GM19372 (cell line): Measurements from ENCODE around the gene FERMT2.

Source experiments
- ATAC-seq: cut with Tn5 transposase; IDR thresholded peaks from one replicate; pipeline ENCODE4 v1.9.1; 2021; ENCODE audit warnings: mild to moderate bottlenecking, low read depth, moderate library complexity; ENCODE audit not compliant: unreplicated experiment

FERMT2 gene

DNA sequence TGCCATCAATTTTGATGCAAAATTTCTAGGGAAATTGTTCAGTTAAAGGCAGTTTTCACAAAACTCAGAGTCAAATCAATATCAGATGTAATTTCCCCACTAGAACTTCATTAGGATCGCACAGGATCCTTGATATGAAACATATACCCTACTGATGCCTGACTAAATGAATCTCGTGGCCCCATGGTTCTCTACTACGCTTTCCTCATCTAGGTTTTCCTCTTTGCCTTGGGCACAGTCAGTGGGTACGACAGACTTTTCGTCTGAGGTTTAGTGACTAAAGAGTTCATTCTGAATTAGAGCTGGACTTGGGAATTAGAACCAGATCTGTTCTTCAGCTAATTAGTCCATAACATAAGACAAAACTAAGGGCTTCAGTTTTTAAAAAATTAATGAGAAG, 117.0 kb downstream of the FERMT2 start:
- no peak for ATAC-seq

DNA sequence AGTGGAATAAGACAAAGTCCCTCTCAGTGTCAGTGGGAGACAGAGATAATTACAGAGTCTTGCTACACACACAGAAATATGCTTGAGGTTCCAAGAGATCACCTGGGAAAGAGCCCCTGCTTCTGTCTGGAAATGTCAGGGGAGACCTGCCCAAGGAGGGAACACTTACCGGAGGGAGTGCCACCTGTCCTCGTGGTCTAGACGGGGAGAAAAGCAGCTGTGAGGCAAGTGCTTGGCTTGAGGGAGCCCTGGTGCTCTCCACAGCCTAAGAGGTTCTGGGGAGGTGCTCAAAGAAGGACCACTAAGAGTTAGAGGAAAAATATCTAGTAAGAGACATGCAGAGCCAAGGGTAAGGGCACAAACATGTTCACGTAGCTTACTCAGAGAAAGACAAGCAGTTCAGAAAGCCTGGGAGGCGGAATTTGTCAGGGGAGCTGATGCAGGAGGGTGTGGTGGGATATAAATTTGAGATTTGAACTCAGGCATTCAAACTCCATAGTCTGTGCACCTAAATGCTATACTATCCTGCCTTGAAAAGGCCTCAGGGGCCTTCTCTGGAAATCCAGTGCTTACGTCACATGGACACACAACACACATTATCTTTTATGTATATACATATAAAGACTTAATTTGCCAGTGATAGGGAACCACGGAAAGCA, 121.2 kb downstream of the FERMT2 start:
- no peak for ATAC-seq

DNA sequence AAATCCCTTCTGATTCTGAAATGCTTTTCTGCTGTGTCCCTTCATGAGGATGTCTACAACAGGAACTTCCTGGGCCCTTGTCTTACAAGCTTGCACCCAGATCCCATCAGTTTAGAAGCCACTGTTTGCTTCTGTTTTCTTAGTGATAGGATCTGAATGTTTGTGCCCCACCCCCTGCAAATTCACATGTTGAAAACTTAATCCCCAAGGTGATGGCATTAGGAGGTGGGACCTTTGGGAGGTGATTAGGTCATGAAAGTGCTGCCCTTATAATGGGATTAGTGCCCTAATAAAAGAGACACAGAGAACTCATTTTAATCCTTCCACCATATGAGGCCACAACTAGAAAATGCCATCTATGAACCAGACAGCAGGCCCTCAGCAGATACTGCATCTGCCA, 123.4 kb downstream of the FERMT2 start:
- ATAC-seq = no peak

DNA sequence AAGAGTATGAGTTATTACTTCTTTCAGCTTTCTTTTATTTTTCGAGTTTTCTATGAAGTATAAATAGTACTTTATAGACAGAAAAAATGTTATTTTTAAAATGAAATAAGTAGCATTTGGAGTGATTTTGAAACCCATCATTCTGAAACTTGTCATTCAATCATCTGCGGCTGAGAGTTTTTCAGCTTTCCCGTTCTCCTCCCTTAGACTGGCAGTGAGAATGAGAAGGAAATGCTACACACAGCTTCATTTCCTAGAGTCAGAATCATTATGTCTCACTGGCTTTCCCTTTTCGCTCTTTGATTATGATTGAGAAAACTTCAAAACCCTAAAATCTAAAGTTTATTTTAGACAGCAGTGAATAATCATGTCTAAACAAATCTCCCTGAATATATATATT, 125.8 kb downstream of the FERMT2 start:
- no peak for ATAC-seq

DNA sequence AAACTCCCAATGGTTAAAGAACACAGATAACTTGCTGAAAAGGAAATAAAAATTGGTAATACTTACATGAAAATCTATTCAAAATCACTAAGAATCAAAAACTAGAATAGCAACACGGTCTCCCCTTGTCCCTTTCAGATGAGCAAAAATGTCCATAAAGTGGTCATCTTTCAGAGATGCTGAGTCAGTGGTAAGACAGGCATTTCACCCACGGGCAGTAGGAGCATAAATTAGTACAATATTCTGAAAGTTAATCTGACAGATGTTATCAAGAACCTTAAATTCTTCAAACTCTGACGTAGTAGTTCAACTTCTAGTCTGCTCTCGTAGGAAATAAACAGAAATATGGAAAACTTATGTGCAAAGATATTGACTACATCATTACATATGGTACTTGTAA, 126.4 kb downstream of the FERMT2 start:
- ATAC-seq = no peak

DNA sequence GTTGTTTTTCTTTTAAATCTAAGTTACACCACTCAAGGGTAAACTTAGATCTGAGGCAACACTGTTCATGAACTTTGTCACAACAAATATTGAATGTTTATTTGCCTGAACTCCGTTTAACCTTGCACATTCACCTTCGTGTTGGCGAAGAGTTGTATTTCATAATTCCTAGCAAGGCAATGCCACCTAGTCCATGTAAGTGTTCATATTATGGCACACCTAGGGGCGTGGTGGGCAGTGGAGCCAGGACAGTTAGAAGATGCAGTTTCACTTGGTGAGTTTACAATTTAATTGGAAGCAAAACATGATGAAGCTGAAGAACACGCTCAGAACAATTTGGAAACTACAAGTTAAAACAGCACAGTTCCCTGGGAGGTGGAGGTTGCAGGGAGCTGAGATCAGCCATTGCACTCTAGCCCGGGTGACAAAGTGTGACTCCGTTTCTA, 129.0 kb downstream of the FERMT2 start:
- ATAC-seq = no peak

DNA sequence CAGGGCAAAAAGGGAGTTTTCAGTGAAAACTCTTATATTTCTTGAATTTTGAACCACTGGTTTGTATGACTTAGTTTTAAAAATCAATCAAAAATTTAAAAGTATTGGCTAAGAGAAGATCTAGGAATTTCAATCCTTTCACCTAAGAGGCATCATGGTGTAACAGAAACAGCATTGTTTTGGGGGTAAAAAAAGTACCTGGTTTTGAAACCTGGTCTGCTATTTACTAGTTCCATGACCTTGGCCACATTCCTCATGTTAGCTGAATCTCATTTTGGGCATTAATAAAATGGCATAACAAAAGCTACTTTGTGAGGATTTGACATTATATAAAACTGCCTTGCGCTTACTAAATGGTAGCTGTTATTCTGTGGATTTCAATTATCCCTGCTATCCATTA, 142.7 kb downstream of the FERMT2 start:
- no peak for ATAC-seq
